ENCODE data around the gene LPIN1.

- TF ChIP-seq CTCF (IDR thresholded peaks at IDR 0.05; ENCODE audit: low read depth, low read length, missing input control): no peak
- TF ChIP-seq TAF1 (conservative IDR thresholded peaks at IDR 0.05): no peak
- no peak for TF ChIP-seq YY1 (IDR thresholded peaks at IDR 0.05)
- TF ChIP-seq REST (IDR thresholded peaks at IDR 0.05): no peak
- no peak for TF ChIP-seq RXRA (IDR thresholded peaks at IDR 0.05)
- TF ChIP-seq FOXA1 (IDR thresholded peaks at IDR 0.05): no peak
- TF ChIP-seq EGR1 (IDR thresholded peaks at IDR 0.05; ENCODE audit: low read depth in 2 of 2): no peak
- no peak for TF ChIP-seq GABPA (IDR thresholded peaks at IDR 0.05 in 1 of 2, conservative IDR thresholded peaks at IDR 0.05 in 1 of 2)
- no peak for TF ChIP-seq ATF3 (IDR thresholded peaks at IDR 0.05)
- TF ChIP-seq SP1 (IDR thresholded peaks at IDR 0.05): no peak
- no peak for TF ChIP-seq RAD21 (IDR thresholded peaks at IDR 0.05)
- no peak for TF ChIP-seq HNF4G (IDR thresholded peaks at IDR 0.05)
Measured at GRCh38 chr2:11814979-11815510, 68.6 kb downstream of the LPIN1 start.

All from liver (tissue), 3 donors.